ENCODE measurements around the gene PAX6. TPM values are rescaled to one million over a fixed set of nuclear protein-coding genes. Genes with fewer than 3 reads are reported as not detected.

The PAX6 gene
- total RNA-seq, 1 experiment from 2014 or later, result 0.43 TPM

- Histone ChIP-seq H3K36me3 (ENCODE audit: control insufficient read depth, insufficient read depth, low read length) (no peaks in the 10 kb centered on the region), H3K4me1 (no peaks in the 10 kb centered on the region), H3K4me3 (ENCODE audit: low read depth, low read length) (no peak overlapping the region), H3K9me3 (no peaks in the 10 kb centered on the region), H3K27me3 (replicated peaks; ENCODE audit: control insufficient read depth, insufficient read depth, low read length) (no peaks in the 10 kb centered on the region)
- no TSS peak for BruUV-seq (replicated peaks)
- Mint-ChIP-seq H3K9me3 (ENCODE audit: unreplicated experiment) (no peaks in the 10 kb centered on the region), H3K27ac (ENCODE audit: unreplicated experiment) (no peak overlapping the region), H3K36me3 (ENCODE audit: insufficient read depth, unreplicated experiment) (no peaks in the 10 kb centered on the region), H3K4me3 (ENCODE audit: unreplicated experiment) (no peak overlapping the region), H3K27me3 (ENCODE audit: insufficient read depth, unreplicated experiment) (peaks cover 17% of the 10 kb centered on the region), H3K4me1 (ENCODE audit: low read depth, unreplicated experiment) (no peaks in the 10 kb centered on the region)
- TF ChIP-seq CTCF (IDR thresholded peaks at IDR 0.05; ENCODE audit: insufficient read depth in 1 of 2, low read depth in 1 of 2, low read length in 1 of 2, severe bottlenecking in 1 of 2, unreplicated experiment in 1 of 2), result no peak
- intact Hi-C loops (cut with micrococcal nuclease; ENCODE audit: unreplicated experiment), result no loop called here
- no peak for DNase-seq
- CTCF ChIA-PET, result no interaction called here
- POLR2A ChIA-PET, result no interaction called here
Observed at GRCh38 chr11:31790649-31791048, 20.5 kb downstream of the PAX6 start.

- CTCF ChIA-PET, result no interaction called here
Observed at GRCh38 chr11:31788085-31788484, 23.0 kb downstream of the PAX6 start.

GRCh38 chr11:31786996-31787685 lies 24.0 kb downstream of the PAX6 start:
- Histone ChIP-seq H3K36me3 (ENCODE audit: control insufficient read depth, insufficient read depth, low read length) (no peaks in the 10 kb centered on the region), H3K9me3 (no peaks in the 10 kb centered on the region), H3K4me3 (ENCODE audit: low read depth, low read length) (no peak overlapping the region), H3K4me1 (no peaks in the 10 kb centered on the region), H3K27me3 (replicated peaks; ENCODE audit: control insufficient read depth, insufficient read depth, low read length) (no peaks in the 10 kb centered on the region)
- ChIA-PET POLR2A (no interaction called here), CTCF (no interaction called here)
- Mint-ChIP-seq H3K9me3 (ENCODE audit: unreplicated experiment) (no peaks in the 10 kb centered on the region), H3K27me3 (ENCODE audit: insufficient read depth, unreplicated experiment) (peaks cover 4% of the 10 kb centered on the region), H3K4me3 (ENCODE audit: unreplicated experiment) (no peak overlapping the region), H3K36me3 (ENCODE audit: insufficient read depth, unreplicated experiment) (no peaks in the 10 kb centered on the region), H3K4me1 (ENCODE audit: low read depth, unreplicated experiment) (no peaks in the 10 kb centered on the region), H3K27ac (ENCODE audit: unreplicated experiment) (no peak overlapping the region)
- no peak for DNase-seq
- intact Hi-C loops (cut with micrococcal nuclease; ENCODE audit: unreplicated experiment), result no loop called here
- BruUV-seq (replicated peaks), result no TSS peak
- no peak for TF ChIP-seq CTCF (IDR thresholded peaks at IDR 0.05; ENCODE audit: insufficient read depth in 1 of 2, low read depth in 1 of 2, low read length in 1 of 2, severe bottlenecking in 1 of 2, unreplicated experiment in 1 of 2)

More at GRCh38 chr11:31788085-31788484, 23.0 kb downstream of the PAX6 start:
- no peaks in the 10 kb centered on the region for H3K27me3 ChIP-seq (replicated peaks; ENCODE audit: control insufficient read depth, insufficient read depth, low read length)
- H3K9me3 ChIP-seq, result no peaks in the 10 kb centered on the region
- BruUV-seq (replicated peaks), result no TSS peak
- POLR2A ChIA-PET, result no interaction called here
- Mint-ChIP-seq H3K36me3 (ENCODE audit: insufficient read depth, unreplicated experiment) (no peaks in the 10 kb centered on the region), H3K27me3 (ENCODE audit: insufficient read depth, unreplicated experiment) (peaks cover 6% of the 10 kb centered on the region), H3K4me1 (ENCODE audit: low read depth, unreplicated experiment) (no peaks in the 10 kb centered on the region), H3K27ac (ENCODE audit: unreplicated experiment) (no peak overlapping the region), H3K4me3 (ENCODE audit: unreplicated experiment) (no peak overlapping the region), H3K9me3 (ENCODE audit: unreplicated experiment) (no peaks in the 10 kb centered on the region)
- intact Hi-C loops (cut with micrococcal nuclease; ENCODE audit: unreplicated experiment), result no loop called here
- no peaks in the 10 kb centered on the region for H3K4me1 ChIP-seq
- no peak overlapping the region for H3K4me3 ChIP-seq (ENCODE audit: low read depth, low read length)
- no peaks in the 10 kb centered on the region for H3K36me3 ChIP-seq (ENCODE audit: control insufficient read depth, insufficient read depth, low read length)
- TF ChIP-seq CTCF (IDR thresholded peaks at IDR 0.05; ENCODE audit: insufficient read depth in 1 of 2, low read depth in 1 of 2, low read length in 1 of 2, severe bottlenecking in 1 of 2, unreplicated experiment in 1 of 2), result no peak
- DNase-seq, result no peak
